ENCODE measurements around the gene HSPA1A.
"Not testable (repeated sequence)": the region's sequence is repeated elsewhere in the genome, so short reads cannot be mapped to it uniquely, and the experiment has no call there.

Gene HSPA1A

DNA sequence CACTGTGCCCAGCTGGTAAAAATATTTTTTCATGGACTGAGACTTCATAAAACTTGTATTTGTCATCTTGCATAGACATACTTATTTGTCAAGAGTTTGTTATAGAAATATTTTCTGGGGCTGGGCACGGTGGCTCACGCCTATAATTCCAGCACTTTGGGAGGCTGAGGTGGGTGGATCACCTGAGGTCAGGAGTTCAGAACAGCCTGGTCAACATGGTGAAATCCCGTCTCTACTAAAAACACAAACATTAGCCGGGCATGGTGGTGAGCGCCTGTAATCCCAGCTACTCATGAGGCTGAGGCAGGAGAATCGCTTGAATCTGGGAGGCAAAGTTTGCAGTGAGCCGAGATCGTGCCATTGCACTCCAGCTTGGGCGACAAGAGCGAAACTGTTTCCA lies 6.7 kb upstream of the HSPA1A start:
- in situ Hi-C loops (cut with MboI; ENCODE audit: low sequenced_read_pairs): not testable (repeated sequence)

DNA sequence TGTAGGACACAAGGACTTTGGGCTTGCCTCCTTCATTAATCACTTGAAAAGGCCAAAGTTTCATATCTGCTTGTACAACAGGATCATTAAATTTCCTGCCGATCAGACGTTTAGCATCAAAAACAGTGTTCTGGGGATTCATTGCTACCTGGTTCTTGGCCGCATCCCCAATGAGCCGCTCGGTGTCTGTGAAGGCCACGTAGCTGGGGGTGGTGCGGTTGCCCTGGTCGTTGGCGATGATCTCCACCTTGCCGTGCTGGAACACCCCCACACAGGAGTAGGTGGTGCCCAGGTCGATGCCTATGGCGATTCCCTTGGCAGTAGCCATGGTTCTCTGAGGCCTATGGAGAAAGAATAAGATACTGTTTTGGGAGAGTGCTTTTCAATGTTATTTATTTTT lies 3.7 kb upstream of the HSPA1A start:
- in situ Hi-C loops (cut with MboI; ENCODE audit: low sequenced_read_pairs): no loop called here

- in situ Hi-C loops (cut with MboI; ENCODE audit: low sequenced_read_pairs): no loop called here
These were observed 1.9 kb upstream of the HSPA1A start for GRCh38 chr6:31813465-31813849.

GRCh38 chr6:31814677-31815024 lies 692 bp upstream of the HSPA1A start:
- in situ Hi-C loops (cut with MboI; ENCODE audit: low sequenced_read_pairs): no loop called here

- in situ Hi-C loops (cut with MboI; ENCODE audit: low sequenced_read_pairs): not testable (repeated sequence)
These were observed 2.0 kb downstream of the HSPA1A start for GRCh38 chr6:31817133-31817928.

- in situ Hi-C loops (cut with MboI; ENCODE audit: low sequenced_read_pairs): not testable (repeated sequence)
These were observed 2.7 kb downstream of the HSPA1A start for GRCh38 chr6:31817929-31818511.

DNA sequence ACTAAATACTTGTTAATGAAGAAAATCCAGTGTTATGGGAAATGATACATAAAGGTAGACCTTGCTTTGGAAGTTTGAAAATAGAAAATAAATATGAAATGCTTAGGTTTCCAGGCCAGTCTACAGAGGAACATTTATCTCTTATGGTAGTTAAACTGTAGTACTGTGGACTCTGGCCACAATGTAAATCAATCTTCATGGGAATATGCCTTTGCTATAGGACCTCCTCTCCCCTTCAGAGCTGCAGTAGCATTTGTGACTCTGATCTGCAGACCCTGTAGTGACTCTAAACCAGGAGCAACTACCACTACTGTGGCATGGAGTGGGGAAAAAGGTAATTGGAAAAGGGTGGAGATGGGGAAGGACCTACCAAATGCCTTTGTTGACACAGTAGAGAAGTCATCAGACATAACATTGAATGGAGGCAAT lies 4.5 kb downstream of the HSPA1A start:
- in situ Hi-C loops (cut with MboI; ENCODE audit: low sequenced_read_pairs): no loop called here

DNA sequence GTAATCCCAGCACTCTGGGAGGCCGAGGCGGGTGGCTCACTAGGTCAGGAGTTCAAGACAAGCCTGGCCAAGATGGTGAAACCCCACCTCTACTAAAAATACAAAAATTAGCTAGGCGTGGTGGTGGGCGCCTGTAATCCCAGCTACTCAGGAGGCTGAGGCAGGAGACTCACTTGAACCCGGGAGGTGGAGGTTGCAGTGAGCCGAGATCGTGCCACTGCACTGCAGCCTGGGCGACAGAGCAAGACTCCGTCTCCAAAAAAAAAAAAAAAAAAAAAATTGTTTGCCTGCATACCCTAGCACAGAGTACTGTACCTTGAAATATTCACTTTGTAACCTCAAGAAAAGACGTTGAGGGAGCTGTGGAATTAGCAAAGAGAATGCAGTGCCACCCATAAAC lies 5.1 kb downstream of the HSPA1A start:
- in situ Hi-C loops (cut with MboI; ENCODE audit: low sequenced_read_pairs): not testable (repeated sequence)

DNA sequence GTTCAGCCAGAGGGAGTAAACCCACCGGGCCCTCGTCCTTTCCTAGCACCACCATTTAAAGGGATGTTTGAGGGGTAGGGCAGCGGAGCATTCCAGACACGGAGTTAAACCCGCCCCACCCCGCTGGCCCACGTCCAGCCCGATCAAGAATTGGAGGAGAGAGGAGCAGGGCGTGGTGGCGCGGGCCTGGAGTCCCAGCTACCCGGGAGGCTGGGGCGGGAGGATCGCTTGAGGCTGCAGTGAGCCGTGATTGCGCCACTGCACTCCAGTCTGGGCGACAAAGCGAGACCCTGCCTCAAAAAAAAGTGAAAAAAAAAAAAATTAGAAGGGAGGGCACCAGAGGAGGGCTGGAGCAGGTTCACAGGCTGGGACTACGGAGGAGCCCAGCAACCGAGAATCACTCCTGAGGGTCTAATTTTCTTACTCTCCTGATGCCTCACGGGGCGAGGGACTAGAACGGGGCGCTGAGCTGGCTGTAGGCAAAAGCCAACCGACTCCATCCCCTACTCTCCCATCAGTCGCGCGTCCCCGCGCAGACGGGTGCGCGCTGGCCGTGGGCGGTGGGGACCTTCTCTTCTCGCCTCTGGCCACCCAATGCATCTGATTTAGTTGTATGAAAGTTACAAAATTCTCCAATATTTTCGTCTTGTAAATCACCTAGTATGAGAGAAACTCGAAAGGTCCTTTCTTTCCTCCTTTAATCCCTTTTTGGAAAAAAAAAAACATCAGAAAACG lies 6.1 kb downstream of the HSPA1A start:
- in situ Hi-C loops (cut with MboI; ENCODE audit: low sequenced_read_pairs): no loop called here

GRCh38 chr6:31822036-31822821 lies 6.9 kb downstream of the HSPA1A start:
- in situ Hi-C loops (cut with MboI; ENCODE audit: low sequenced_read_pairs): no loop called here

DNA sequence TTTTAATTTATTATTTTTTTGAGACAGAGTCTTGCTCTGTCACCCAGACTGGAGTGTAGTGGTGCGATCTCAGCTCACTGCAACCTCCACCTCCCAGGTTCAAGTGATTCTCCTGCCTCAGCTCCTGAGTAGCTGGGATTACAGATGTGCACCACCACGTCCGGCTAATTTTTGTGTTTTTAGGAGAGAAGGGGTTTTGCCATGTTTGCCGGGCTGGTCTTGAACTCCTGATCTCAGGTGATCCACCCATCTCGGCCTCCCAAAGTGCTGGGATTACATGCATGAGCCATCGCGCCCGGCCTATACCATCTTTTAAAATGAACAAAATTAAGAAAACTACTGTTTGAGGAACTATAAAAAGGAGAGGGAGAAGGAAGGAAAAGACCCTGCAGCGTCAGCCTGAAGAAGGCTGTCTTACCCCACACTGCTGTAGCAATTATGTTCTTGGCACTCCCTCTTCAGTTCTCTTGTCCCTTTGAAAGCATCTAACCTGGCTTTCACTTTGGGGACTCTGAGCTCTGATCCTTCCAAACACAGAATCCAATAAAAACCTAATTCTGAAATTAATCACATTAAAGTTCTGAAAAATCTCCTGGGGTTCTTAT lies 8.4 kb downstream of the HSPA1A start:
- in situ Hi-C loops (cut with MboI; ENCODE audit: low sequenced_read_pairs): not testable (repeated sequence)

DNA sequence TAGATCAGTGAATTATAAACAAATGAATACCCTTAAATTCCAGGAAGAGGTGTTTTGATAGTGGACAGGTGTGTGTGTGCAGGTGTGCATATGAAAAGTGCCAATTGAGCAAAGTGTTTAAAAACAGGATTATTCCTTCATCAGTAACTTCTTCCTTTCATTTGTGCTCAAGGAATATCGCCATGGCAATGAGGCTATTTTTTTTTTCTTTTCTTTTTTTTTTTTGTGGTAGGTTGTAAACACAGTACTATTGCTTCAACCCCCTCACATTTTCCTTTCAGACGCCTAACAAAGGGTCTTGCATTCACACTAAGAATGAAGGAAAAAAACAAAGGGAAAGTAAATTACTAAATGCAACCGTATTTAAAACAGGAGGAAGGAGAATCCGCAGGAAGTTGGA lies 10.2 kb downstream of the HSPA1A start:
- in situ Hi-C loops (cut with MboI; ENCODE audit: low sequenced_read_pairs): no loop called here

- in situ Hi-C loops (cut with MboI; ENCODE audit: low sequenced_read_pairs): no loop called here
These were observed 11.5 kb downstream of the HSPA1A start for GRCh38 chr6:31826793-31827285.

DNA sequence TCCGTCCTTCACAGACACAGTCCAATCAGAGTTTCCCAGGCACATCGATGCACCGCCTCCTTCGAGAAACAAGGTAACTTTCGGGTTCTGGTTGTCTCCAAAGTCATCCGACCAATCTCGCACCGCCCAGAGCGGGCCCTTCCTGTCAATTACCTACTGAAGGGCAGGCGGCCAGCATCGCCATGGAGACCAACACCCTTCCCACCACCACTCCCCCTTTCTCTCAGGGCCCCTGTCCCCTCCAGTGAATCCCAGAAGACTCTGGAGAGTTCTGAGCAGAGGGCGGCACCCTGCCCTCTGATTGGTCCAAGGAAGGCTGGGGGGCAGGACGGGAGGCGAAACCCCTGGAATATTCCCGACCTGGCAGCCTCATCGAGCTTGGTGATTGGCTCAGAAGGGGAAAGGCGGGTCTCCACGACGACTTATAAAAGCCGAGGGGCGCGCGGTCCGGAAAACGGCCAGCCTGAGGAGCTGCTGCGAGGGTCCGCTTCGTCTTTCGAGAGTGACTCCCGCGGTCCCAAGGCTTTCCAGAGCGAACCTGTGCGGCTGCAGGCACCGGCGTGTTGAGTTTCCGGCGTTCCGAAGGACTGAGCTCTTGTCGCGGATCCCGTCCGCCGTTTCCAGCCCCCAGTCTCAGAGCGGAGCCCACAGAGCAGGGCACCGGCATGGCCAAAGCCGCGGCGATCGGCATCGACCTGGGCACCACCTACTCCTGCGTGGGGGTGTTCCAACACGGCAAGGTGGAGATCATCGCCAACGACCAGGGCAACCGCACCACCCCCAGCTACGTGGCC lies 12.1 kb downstream of the HSPA1A start, which contains the start of gene HSPA1B:
Gene HSPA1B, plus strand, starts transcription at position 453 of the 794 bp plus-strand sequence. Its CDS starts 213 bp downstream, at position 666.
- in situ Hi-C loops (cut with MboI; ENCODE audit: low sequenced_read_pairs): no loop called here

- in situ Hi-C loops (cut with MboI; ENCODE audit: low sequenced_read_pairs): no loop called here
These were observed 14.4 kb downstream of the HSPA1A start for GRCh38 chr6:31829633-31830283.

GRCh38 chr6:31830886-31831335 lies 15.6 kb downstream of the HSPA1A start:
- in situ Hi-C loops (cut with MboI; ENCODE audit: low sequenced_read_pairs): no loop called here

GRCh38 chr6:31831350-31832215 lies 16.2 kb downstream of the HSPA1A start:
- in situ Hi-C loops (cut with MboI; ENCODE audit: low sequenced_read_pairs): no loop called here

All from hTERT RPE-1 (cell line).